Heart left ventricle (tissue), 16 donors: Measurements from ENCODE around the gene PARP8. TPM values are rescaled to one million over a fixed set of nuclear protein-coding genes. Genes with fewer than 3 reads are reported as not detected.
A peak's percentile ranks its signal among the peaks of the same experiment; 100 is the strongest.
"Not testable (repeated sequence)": the region's sequence is repeated elsewhere in the genome, so short reads cannot be mapped to it uniquely, and the experiment has no call there.

ENCODE experiments used
- ATAC-seq, 4 donors: fragments of 200-7000 bp; cut with Tn5 transposase; one replicate each; pipeline ENCODE4 v1.9.1; 2020 to 2022; ENCODE audit warnings: moderate library complexity in 4 of 4, mild to moderate bottlenecking in 3 of 4, moderate number of reproducible peaks in 1 of 4
- DNase-seq, 5 donors: peaks; one replicate each; pipeline ENCODE4 v3.0.0-alpha.2; 2020
- H3K27ac ChIP-seq, 12 donors: fragments of 200-600 bp; sonication (generic) in 4 of 12; one replicate each; pipeline versions ENCODE4 v1.5.0 to v1.8.0; 2016 to 2022; ENCODE audit warnings: mild to moderate bottlenecking in 2 of 12
- H3K27me3 ChIP-seq, 9 donors: fragments of 200-600 bp; sonication (generic) in 2 of 9; one replicate each; pipeline versions ENCODE4 v1.5.1 to v1.8.0; 2016 to 2022; ENCODE audit warnings: mild to moderate bottlenecking in 3 of 9
- H3K36me3 ChIP-seq, 9 donors: fragments of 200-600 bp; sonication (generic) in 2 of 9; one replicate each; pipeline versions ENCODE4 v1.5.0 to v1.8.0; 2018 to 2022; ENCODE audit warnings: mild to moderate bottlenecking in 2 of 9
- H3K4me1 ChIP-seq, 12 donors: fragments of 200-600 bp; sonication (generic) in 4 of 12; one replicate each; pipeline versions ENCODE4 v1.5.0 to v1.8.0; 2016 to 2022; ENCODE audit warnings: mild to moderate bottlenecking in 3 of 12
- H3K4me3 ChIP-seq, 12 donors: fragments of 200-600 bp; sonication (generic) in 4 of 12; one replicate each; pipeline versions ENCODE4 v1.5.0 to v1.8.0; 2017 to 2022; ENCODE audit warnings: mild to moderate bottlenecking in 9 of 12, moderate library complexity in 4 of 12
- H3K9me3 ChIP-seq, 12 donors: fragments of 200-600 bp; sonication (generic) in 4 of 12; one replicate each; pipeline versions ENCODE4 v1.5.0 to v1.8.0; 2016 to 2022; ENCODE audit warnings: mild to moderate bottlenecking in 1 of 12
- CTCF ChIP-seq, 12 donors: fragments of 200-600 bp; sonication (generic) in 4 of 12; IDR thresholded peaks; one replicate each; pipeline versions ENCODE4 v1.5.0 to v1.8.0; 2018 to 2022; ENCODE audit warnings: antibody characterized with exemption in 12 of 12, mild to moderate bottlenecking in 5 of 12
- POLR2A ChIP-seq, 2 donors: fragments of 450-650 bp; IDR thresholded peaks; one replicate each; pipeline ENCODE4 v1.6.1; 2017; ENCODE audit warnings: antibody characterized with exemption in 2 of 2, mild to moderate bottlenecking in 2 of 2, moderate library complexity in 2 of 2
- WGBS, 4 donors: extraction: QIAGEN DNeasy Blood & Tissue Kit in 2 of 4; methylation state at CpG; one replicate each; pipeline versions ENCODE4 v1.1.5 to v1.1.7; 2013 to 2018; 5-methylcytosine and 5-hydroxymethylcytosine counted together
- intact Hi-C, 10 donors: fragments of 100-400 bp; cut with DNase I; formaldehyde crosslinking; loops; one replicate each; pipeline versions ENCODE4 v1.11.1 to v1.14.2; 2022
- polyA plus RNA-seq, 2 donors: library from polyadenylated mRNA; stranded (reverse); fragments of 200-250 nt; gene quantifications; one replicate each; pipeline ENCODE4 v1.2.3, GENCODE V29; 2013
- total RNA-seq, 9 donors: library from RNA; depleted of rRNA in 2 of 9; stranded (reverse); fragments of >200 nt in 2 of 9; fragmentation: NEBNext Ultra II Directional in 3 of 9; extraction: Animal tissue kit (Norgen Biotek cat#: 25700) in 3 of 9; gene quantifications; one replicate each; pipeline versions ENCODE4 v1.1.0 to v1.2.4, GENCODE V29; 2016 to 2023
- donor health status: ischemic (EF 13 %, LVEDD 7.1; RV severe dilation, severe dysfunction).
- donor health status: healthy with polysubstance abuse.
- donor health status: DM: no; HTN: yes; CAD: no.
- donor health status: DM: no; HTN: no; CAD: no.
- donor health status: ischemic (EF 25% LVEDD 6.9; RV normal size, moderate dysfunction).
- donor health status: ischemic (EF 25% LVEDD 5.7; RV mildly dilated, moderate dysfunction).
- donor health status: healthy.
- donor health status: DM: yes; HTN: yes; CAD: no.
- donor health status: ischemic (EF 35%, LVEDD 5.7; RV mildly dilated, moderate dysfunction).
- donor health status: nonischemic (EF 11% LVEDD 7.7; RV severe dilation, severe dysfunction).
- donor health status: DM: yes; HTN: yes; CAD: no.
- donor health status: PGD.
- donor health status: ischemic (EF 29% LVEDD 5.4; RV normal size, mild dysfunction).
- donor health status: nonischemic (EF 23%, LVEDD 6.1; RV moderate dilation, normal function).

The PARP8 gene
- total and polyA plus RNA-seq, 11 donors = 1.6 to 22.5 (median 6.0) TPM

GRCh38 chr5:50808406-50808805, 142.0 kb downstream of the PARP8 start:
- TF ChIP-seq CTCF (IDR thresholded peaks at IDR 0.05) = no peak
- no peak for TF ChIP-seq POLR2A (IDR thresholded peaks at IDR 0.05)
- DNase-seq (no peak), ATAC-seq (no peak)
- Histone ChIP-seq H3K9me3 (peaks cover 0 to 14% (median 2%) of the 10 kb centered on the region in 12 donors), H3K4me1 (peaks cover 0 to 13% (median 0%) of the 10 kb centered on the region in 12 donors), H3K36me3 (peaks cover 0 to 13% (median 0%) of the 10 kb centered on the region in 9 donors), H3K4me3 (no peak overlapping the region), H3K27me3 (no peaks in the 10 kb centered on the region), H3K27ac (peak overlapping the region in 2 of 12 donors; percentile 41 to 49)
- intact Hi-C loops = no loop called here
- WGBS, 4 donors = 70 to 78% (median 76%) methylated on average over 3 of the region's 3 CpGs

- ATAC-seq, H3K4me3 ChIP-seq, DNase-seq, H3K27me3 ChIP-seq, intact Hi-C loops, H3K9me3 ChIP-seq, H3K27ac ChIP-seq: not testable (repeated sequence)
- WGBS, 4 donors = 95 to 97% (median 96%) methylated on average over 6 of the region's 6 CpGs
- H3K4me1 ChIP-seq = peaks cover 0 to 11% (median 0%) of the 10 kb centered on the region in 12 donors
- peaks cover 0 to 16% (median 0%) of the 10 kb centered on the region in 9 donors for H3K36me3 ChIP-seq
These were observed 145.3 kb downstream of the PARP8 start for GRCh38 chr5:50811746-50812145.

- H3K4me1 ChIP-seq = no peaks in the 10 kb centered on the region
- TF ChIP-seq POLR2A (IDR thresholded peaks at IDR 0.05) = no peak
- TF ChIP-seq CTCF (IDR thresholded peaks at IDR 0.05) = no peak
- H3K27me3 ChIP-seq = no peaks in the 10 kb centered on the region
- ATAC-seq = no peak
- H3K9me3 ChIP-seq = peaks cover 0 to 10% (median 0%) of the 10 kb centered on the region in 12 donors
- peaks cover 0 to 32% (median 0%) of the 10 kb centered on the region in 9 donors for H3K36me3 ChIP-seq
- H3K27ac ChIP-seq = no peak overlapping the region
- 90 to 94% (median 94%) methylated on average over 3 of the region's 3 CpGs for WGBS, 4 donors
- intact Hi-C loops = no loop called here
- H3K4me3 ChIP-seq = no peak overlapping the region
- DNase-seq = no peak
These were observed 147.3 kb downstream of the PARP8 start for GRCh38 chr5:50813691-50814090.

- no peak for ATAC-seq
- DNase-seq = no peak
- Histone ChIP-seq H3K4me1 (no peaks in the 10 kb centered on the region), H3K36me3 (peaks cover 0 to 35% (median 0%) of the 10 kb centered on the region in 9 donors), H3K27me3 (no peaks in the 10 kb centered on the region), H3K4me3 (no peak overlapping the region), H3K9me3 (peaks cover 0 to 10% (median 0%) of the 10 kb centered on the region in 12 donors), H3K27ac (no peak overlapping the region)
- intact Hi-C loops = no loop called here
- no peak for TF ChIP-seq CTCF (IDR thresholded peaks at IDR 0.05)
- no peak for TF ChIP-seq POLR2A (IDR thresholded peaks at IDR 0.05)
- WGBS, 4 donors = 74 to 81% (median 80%) methylated on average over 6 of the region's 6 CpGs
These were observed 148.1 kb downstream of the PARP8 start for GRCh38 chr5:50814556-50814955.

GRCh38 chr5:50822046-50822445, 155.6 kb downstream of the PARP8 start:
- intact Hi-C loops = no loop called here
- Histone ChIP-seq H3K27ac (no peak overlapping the region), H3K9me3 (no peaks in the 10 kb centered on the region), H3K4me3 (no peak overlapping the region), H3K27me3 (no peaks in the 10 kb centered on the region), H3K36me3 (peaks cover 0 to 53% (median 8%) of the 10 kb centered on the region in 9 donors), H3K4me1 (no peaks in the 10 kb centered on the region)
- 90 to 99% (median 92%) methylated on average over 2 of the region's 2 CpGs for WGBS, 4 donors
- ATAC-seq = no peak
- TF ChIP-seq CTCF (IDR thresholded peaks at IDR 0.05) (no peak), POLR2A (IDR thresholded peaks at IDR 0.05) (no peak)
- DNase-seq = no peak
